ENCODE data around the gene ZNF595.
A peak's percentile ranks its signal among the peaks of the same experiment; 100 is the strongest.
"Not testable (repeated sequence)": the region's sequence is repeated elsewhere in the genome, so short reads cannot be mapped to it uniquely, and the experiment has no call there.

The ZNF595 gene

DNA sequence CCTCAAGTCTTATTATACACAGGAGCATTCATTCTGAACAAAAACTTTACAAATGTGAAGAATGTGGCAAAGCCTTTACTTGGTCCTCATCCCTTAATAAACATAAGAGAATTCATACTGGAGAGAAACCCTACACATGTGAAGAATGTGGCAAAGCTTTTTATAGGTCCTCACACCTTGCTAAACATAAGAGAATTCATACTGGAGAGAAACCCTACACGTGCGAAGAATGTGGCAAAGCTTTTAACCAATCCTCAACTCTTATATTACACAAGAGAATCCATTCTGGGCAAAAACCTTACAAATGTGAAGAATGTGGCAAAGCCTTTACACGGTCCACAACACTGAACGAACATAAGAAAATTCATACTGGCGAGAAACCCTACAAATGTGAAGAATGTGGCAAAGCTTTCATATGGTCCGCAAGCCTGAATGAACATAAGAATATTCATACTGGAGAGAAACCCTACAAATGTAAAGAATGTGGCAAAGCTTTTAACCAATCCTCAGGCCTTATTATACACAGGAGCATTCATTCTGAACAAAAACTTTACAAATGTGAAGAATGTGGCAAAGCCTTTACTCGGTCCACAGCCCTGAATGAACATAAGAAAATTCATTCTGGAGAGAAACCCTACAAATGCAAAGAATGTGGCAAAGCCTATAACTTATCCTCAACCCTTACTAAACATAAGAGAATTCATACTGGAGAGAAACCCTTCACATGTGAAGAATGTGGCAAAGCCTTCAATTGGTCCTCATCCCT is 33.6 kb downstream of the ZNF595 start:
- not testable (repeated sequence) for DNase-seq

GRCh38 chr4:98386-98785 is 45.3 kb downstream of the ZNF595 start:
- no peak for DNase-seq

DNA sequence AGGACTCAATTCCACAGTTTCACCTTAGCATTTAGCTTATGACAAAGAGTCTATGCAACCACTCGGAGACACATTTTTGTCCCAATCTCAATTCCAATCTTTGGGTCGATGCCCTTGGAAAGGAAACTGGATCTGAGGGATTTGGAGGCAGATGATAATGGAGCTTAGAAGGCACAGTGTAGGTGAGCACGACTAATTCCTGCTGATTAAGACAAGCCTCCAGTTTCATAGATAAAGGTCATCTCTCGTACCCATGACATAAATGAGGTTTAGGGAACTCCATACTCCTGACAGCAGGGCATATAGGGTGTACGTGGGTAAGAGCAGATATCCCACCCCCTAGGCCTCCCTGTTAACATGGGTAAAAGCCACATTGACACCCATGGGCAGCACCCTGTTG is 46.7 kb downstream of the ZNF595 start:
- no peak for DNase-seq

DNA sequence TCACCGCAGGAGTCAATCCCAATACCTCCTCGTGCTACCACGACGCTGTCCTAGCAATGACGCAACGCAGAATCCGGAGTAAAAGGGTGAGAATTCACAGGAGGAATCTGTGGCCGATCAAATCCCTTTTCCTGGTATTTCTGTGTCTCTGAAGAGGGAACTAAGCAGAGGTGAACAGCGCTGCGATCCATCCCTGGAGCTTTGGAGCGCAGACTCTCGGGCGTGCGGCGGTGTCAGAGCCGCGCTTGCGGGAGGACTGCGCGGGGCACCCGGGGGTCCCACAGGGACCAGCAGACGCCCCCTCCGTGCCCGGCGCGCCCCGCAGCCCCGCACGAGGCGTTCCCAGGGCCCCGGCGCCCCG is 53.9 kb downstream of the ZNF595 start:
- no peak for DNase-seq

DNA sequence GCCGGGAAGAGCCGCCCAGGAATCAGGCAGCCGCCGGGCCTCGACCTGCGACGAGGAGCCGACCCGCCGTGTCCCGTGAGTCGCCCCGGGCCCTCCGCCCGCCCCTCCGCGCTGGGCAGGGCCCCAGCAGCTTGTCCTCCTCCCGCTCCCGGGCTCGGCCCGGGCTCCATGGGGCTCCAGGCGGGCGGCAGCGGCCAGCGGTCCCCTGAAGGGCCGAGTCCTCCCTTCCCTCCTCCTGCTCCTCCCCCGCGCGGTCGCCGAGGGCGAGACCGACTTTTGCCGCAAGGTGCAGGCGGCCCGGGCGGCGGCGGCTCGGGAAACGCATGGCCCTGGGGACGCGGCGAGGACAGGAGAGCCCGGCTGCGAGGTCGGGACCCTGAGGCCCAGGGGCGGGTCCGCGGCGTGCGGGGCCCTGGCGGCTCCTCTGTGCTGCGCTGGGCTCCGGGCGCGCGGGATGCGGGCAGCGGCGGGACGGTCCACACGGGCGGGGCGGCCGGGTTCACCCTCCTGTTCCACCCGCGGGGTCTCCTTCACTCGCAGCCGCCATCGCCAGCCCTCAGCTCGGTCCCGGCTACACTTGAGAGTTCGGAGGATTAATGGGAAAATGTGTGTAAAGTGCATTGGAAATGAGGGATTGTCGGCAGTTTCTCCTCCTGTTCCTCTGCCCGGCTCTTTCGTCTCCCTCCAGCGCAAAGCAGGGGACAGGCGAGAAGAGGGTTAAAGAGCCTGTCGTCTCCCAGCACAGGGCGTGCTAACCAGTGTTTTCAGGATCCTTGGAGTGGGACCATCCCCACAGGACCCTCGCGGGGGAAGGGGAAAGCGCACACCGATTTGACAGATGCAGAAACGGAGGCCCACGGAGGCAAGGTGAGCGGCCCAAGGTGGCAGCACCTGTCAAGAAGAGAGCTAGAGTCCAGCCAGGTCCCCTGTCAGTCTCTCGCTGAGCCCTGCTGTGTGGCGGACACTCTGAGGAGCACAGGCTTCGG is 54.6 kb downstream of the ZNF595 start:
- no peak for DNase-seq

DNA sequence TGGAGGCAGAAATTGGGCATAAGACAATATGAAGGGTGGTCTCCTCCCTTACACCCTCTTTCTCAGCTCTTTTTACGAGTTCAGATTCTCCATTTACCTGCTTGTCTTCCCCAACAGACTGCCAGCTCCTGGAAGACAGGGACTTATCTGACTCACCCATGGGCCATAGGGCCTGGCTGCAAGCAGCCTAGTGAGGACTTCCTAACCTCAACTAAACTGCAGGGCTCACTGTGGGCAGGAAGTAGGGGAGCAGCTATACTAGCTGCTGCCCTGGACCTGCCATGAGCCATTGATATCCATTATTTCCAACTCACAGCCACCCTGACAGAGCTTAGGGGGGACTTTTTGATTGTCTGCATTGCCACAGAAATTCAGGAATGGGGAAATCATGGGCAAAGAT is 59.6 kb downstream of the ZNF595 start:
- no peak for DNase-seq

DNA sequence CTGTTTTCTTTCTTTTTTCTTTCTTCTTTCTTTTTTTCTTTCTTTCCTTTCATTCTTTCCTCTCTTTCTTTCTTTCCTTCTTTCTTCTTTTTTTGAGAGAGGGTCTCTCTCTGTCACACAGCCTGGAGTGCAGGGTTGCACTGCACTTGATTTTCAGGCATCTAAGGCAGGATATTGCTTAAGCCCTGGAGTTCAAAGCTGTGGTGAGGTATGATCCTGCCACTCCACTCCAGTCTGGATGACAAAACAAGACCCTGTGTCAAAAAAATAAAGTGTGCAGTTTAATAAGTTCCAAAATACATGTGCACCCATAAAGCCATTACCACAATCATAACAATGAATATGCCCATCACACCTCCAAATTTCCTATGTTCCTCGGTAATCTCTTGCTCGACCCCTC is 60.6 kb downstream of the ZNF595 start:
- DNase-seq, result no peak

DNA sequence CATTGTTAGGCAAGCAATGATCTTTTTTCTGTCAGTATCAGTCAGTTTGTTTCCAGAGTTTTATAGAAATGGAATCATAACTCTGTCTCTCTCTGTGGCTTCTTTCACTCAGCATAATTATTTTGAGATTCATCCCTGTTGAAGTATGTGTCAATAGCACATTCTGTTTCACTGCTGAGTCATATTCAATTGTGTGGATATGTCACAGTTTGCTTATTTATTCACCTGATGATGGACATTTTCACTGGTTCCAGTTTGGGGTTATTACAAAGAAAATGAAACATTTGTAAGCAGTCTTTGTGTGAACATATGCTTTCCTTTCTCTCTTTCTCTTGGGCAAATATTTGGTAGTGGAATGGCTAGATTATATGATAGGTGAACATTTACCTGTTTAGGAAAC is 61.0 kb downstream of the ZNF595 start:
- no peak for DNase-seq

GRCh38 chr4:116499-116898 is 63.4 kb downstream of the ZNF595 start:
- DNase-seq, result no peak

GRCh38 chr4:120616-121015 is 67.5 kb downstream of the ZNF595 start:
- DNase-seq, result no peak

DNA sequence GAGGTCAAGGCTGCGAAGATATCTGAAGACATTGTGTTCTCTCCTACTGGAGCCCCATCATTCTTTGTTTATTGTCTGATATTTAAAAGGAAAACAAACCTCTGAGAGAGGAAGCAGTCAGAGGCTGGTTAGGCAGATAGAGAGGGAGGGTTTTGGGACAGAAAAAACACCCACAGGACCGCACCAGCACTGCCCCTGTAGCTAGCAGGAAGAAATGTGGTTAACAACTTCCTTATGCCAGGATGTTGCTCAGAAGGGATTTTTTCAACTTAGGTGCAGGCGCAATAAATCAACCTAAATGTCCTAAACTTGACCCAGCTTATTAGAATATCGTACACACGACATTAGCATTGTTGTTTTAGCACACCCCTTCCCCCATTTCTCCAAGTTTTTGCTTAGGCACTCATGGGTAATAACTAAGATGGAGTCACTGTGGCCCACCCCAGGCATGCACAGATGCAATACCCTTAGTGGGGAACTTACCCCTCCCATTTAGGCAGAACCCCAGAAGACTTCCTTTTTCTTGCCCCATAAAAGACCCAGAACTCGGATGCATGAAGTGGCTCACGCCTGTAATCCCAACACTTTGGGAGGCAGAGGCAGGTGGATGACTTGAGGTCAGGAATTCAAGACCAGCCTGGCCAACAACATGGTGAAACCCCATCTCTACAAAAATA is 68.4 kb downstream of the ZNF595 start:
- peak; percentile 65 for DNase-seq

GRCh38 chr4:123922-124274 is 70.8 kb downstream of the ZNF595 start:
- not testable (repeated sequence) for DNase-seq

- DNase-seq, result peak; percentile 95
Observed at GRCh38 chr4:124275-125081, 71.4 kb downstream of the ZNF595 start, which contains the start of gene ZNF718. Gene ZNF718, plus strand, starts transcription at chr4:124501. Its CDS starts 170 bp downstream, at chr4:124671.

DNA sequence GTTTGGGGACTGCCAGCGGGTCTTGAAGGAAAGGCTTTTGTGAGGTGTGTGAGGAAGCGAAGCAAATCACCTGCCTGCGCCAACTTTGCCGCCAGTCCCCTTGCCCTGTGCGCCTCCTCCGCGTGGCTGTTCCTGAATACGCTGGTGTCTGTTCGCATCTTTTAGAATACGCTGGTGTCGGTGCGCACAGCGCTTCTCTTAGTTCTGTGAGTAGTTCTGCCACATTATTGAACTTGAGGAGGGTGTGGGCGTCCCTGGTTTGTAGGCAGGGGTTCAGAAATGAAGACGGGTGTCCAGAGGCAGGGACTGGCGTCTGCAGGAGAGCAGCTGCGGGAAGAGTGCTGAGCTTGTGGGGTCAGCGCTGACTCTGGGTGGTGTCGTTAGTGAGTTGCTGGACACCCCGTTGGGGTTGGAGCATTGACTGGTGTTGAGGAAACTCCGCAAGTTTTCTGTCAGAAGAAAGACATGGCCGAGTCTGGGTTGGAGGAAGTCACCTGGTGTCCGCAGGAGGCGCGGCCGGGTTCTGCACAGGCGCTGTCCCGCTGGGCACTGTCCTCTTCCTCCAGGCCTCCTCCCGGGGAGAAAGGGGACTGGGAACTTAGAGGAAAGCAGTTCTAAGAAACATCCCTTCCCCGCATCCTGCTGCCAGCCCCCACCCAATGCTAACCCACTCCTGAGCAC is 72.1 kb downstream of the ZNF595 start:
- DNase-seq, result peak; percentile 64

GRCh38 chr4:125833-126232 is 72.7 kb downstream of the ZNF595 start:
- DNase-seq, result no peak

GRCh38 chr4:132483-132882 is 79.4 kb downstream of the ZNF595 start:
- DNase-seq, result no peak

All from activated effector memory CD4-positive, alpha-beta T cell treated with anti-CD3 and anti-CD28 coated beads, Interleukin-2, amount 50 U/mL, for 16 hours (primary cell).